Caco-2 (cell line): ENCODE data around the gene ESD. TPM values are rescaled to one million over a fixed set of nuclear protein-coding genes. Genes with fewer than 3 reads are reported as not detected.

ENCODE experiments used
- BruUV-seq: library from RNA; stranded (reverse); fragments of 400-500 nt; replicated peaks from 2 replicates; lab custom pipeline; 2021; lab: Mats Ljungman, UMichigan
- CTCF ChIA-PET: fragments of 300-600 bp; sonication (Branson Sonifier 250); formaldehyde crosslinking; loops from one replicate; lab custom pipeline; 2022; ENCODE audit warnings: antibody characterized with exemption; lab: Charles Lee
- POLR2A ChIA-PET: fragments of 300-600 bp; sonication (Branson Sonifier 250); formaldehyde crosslinking; loops from one replicate; lab custom pipeline; 2022; ENCODE audit warnings: antibody characterized with exemption; lab: Charles Lee
- DNase-seq, 2 experiments: peaks; one replicate each; pipeline versions ENCODE4 v3.0.0 to v3.0.0-alpha.2; 2020 to 2022
- H3K27me3 ChIP-seq: replicated peaks from 2 replicates; pipeline ENCODE4 v1.6.0; 2011; ENCODE audit warnings: low read length; ENCODE audit not compliant: control insufficient read depth, insufficient read depth
- H3K36me3 ChIP-seq: 2 replicates; pipeline ENCODE4 v1.5.1; 2011; ENCODE audit warnings: low read length; ENCODE audit not compliant: control insufficient read depth, insufficient read depth
- H3K4me1 ChIP-seq: fragments of 250-450 bp; sonication (Bioruptor Pico); 2 replicates; pipeline ENCODE4 v1.5.1; 2020; ENCODE audit warnings: mild to moderate bottlenecking
- H3K4me3 ChIP-seq: 2 replicates; pipeline ENCODE4 v1.5.1; 2011; ENCODE audit warnings: low read depth, mild to moderate bottlenecking, control low read depth, low read length
- H3K9me3 ChIP-seq: fragments of 250-450 bp; sonication (Bioruptor Pico); 2 replicates; pipeline ENCODE4 v1.5.1; 2020; ENCODE audit warnings: mild to moderate bottlenecking, moderate library complexity
- H3K27ac Mint-ChIP-seq: one replicate; pipeline ENCODE4 v1.8.0; 2022; ENCODE audit warnings: mixed read lengths; ENCODE audit not compliant: unreplicated experiment
- H3K27me3 Mint-ChIP-seq: one replicate; pipeline ENCODE4 v1.8.0; 2022; ENCODE audit warnings: mixed read lengths; ENCODE audit not compliant: insufficient read depth, unreplicated experiment
- H3K36me3 Mint-ChIP-seq: one replicate; pipeline ENCODE4 v1.8.0; 2022; ENCODE audit warnings: mild to moderate bottlenecking, mixed read lengths; ENCODE audit not compliant: insufficient read depth, unreplicated experiment
- H3K4me1 Mint-ChIP-seq: one replicate; pipeline ENCODE4 v1.8.0; 2022; ENCODE audit warnings: low read depth, mixed read lengths; ENCODE audit not compliant: unreplicated experiment
- H3K4me3 Mint-ChIP-seq: one replicate; pipeline ENCODE4 v1.8.0; 2022; ENCODE audit warnings: mild to moderate bottlenecking, moderate library complexity, mixed read lengths; ENCODE audit not compliant: unreplicated experiment
- H3K9me3 Mint-ChIP-seq: one replicate; pipeline ENCODE4 v1.8.0; 2022; ENCODE audit warnings: mixed read lengths; ENCODE audit not compliant: unreplicated experiment
- intact Hi-C: fragments of 100-400 bp; cut with micrococcal nuclease; formaldehyde crosslinking; loops from one replicate; pipeline ENCODE4 v1.10.0; 2022; ENCODE audit not compliant: unreplicated experiment
- total RNA-seq: library from RNA; stranded (reverse); gene quantifications from 2 replicates; pipeline ENCODE4 v1.2.3, GENCODE V29; 2022
- TF ChIP-seq, protein P1 (sequence below), 2 experiments: fragments of 200-600 bp in 1 of 2; IDR thresholded peaks; 1 replicate in 1 of 2; 2 replicates in 1 of 2; pipeline versions ENCODE4 v1.5.1 to v1.8.0; 2011 to 2022; ENCODE audit warnings: antibody characterized with exemption in 1 of 2, control low read depth in 1 of 2, inconsistent platforms in 1 of 2, low read depth in 1 of 2, low read length in 1 of 2, mild to moderate bottlenecking in 1 of 2, moderate library complexity in 1 of 2; ENCODE audit not compliant: insufficient read depth in 1 of 2, severe bottlenecking in 1 of 2, unreplicated experiment in 1 of 2

Gene ESD
- total RNA-seq, 1 experiment from 2014 or later, result 119 TPM

DNA sequence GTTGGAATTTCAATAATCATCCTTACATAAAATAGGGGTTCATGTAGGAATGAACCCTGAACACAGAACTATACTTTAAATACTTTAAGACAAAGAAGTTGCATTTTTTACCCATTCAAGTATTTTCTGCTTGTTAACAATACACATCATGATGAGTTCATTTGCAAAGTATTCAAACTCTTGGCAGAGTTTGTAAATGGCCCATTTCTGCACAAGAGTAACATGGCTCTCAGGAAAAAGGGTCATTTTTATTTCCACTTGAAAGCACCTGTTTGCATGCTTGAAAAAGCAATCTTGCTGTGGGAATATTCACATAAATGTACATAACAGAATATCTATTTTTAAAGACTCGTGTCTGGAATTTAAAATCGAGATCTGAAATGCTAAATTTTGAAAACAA is 18.1 kb downstream of the ESD start:
- Mint-ChIP-seq H3K27me3 (no peaks in the 10 kb centered on the region), H3K9me3 (no peaks in the 10 kb centered on the region), H3K4me3 (no peak overlapping the region), H3K27ac (no peak overlapping the region), H3K4me1 (no peaks in the 10 kb centered on the region), H3K36me3 (peaks cover 55% of the 10 kb centered on the region)
- no peak overlapping the region for H3K4me3 ChIP-seq
- no peaks in the 10 kb centered on the region for H3K4me1 ChIP-seq
- ChIA-PET CTCF (no interaction called here), POLR2A (no interaction called here)
- DNase-seq, result no peak
- peaks cover 1% of the 10 kb centered on the region; the same call in 1 of the 2 replicates for H3K36me3 ChIP-seq
- intact Hi-C loops, result no loop called here
- BruUV-seq, result no TSS peak
- TF ChIP-seq, protein P1, sequence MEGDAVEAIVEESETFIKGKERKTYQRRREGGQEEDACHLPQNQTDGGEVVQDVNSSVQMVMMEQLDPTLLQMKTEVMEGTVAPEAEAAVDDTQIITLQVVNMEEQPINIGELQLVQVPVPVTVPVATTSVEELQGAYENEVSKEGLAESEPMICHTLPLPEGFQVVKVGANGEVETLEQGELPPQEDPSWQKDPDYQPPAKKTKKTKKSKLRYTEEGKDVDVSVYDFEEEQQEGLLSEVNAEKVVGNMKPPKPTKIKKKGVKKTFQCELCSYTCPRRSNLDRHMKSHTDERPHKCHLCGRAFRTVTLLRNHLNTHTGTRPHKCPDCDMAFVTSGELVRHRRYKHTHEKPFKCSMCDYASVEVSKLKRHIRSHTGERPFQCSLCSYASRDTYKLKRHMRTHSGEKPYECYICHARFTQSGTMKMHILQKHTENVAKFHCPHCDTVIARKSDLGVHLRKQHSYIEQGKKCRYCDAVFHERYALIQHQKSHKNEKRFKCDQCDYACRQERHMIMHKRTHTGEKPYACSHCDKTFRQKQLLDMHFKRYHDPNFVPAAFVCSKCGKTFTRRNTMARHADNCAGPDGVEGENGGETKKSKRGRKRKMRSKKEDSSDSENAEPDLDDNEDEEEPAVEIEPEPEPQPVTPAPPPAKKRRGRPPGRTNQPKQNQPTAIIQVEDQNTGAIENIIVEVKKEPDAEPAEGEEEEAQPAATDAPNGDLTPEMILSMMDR (IDR thresholded peaks at IDR 0.05; ENCODE audit: insufficient read depth in 1 of 2, low read depth in 1 of 2, low read length in 1 of 2, severe bottlenecking in 1 of 2, unreplicated experiment in 1 of 2), result no peak
- H3K9me3 ChIP-seq, result no peaks in the 10 kb centered on the region
- no peaks in the 10 kb centered on the region for H3K27me3 ChIP-seq

DNA sequence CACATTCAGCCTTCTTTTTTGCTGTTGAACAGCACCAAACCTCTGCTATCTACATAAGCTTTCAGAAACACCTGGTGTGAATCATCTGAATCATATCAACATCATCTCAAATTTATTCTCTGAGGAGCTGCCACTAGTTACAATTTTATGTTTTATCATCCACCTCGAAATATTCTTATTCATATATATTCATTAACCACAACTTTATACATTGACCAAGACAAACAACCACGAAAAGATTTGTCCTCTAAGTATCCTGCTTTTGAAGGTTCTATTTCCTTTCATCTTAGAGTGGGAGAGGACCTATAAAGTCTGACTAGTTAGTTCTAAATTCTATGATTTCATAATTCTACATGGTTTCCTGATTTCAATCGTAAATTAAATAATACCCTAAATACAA is 18.9 kb downstream of the ESD start:
- no peak overlapping the region for H3K4me3 Mint-ChIP-seq
- H3K27ac Mint-ChIP-seq, result no peak overlapping the region
- Histone ChIP-seq H3K36me3 (peaks cover 1% of the 10 kb centered on the region; the same call in 1 of the 2 replicates), H3K4me1 (no peaks in the 10 kb centered on the region), H3K9me3 (no peaks in the 10 kb centered on the region), H3K27me3 (no peaks in the 10 kb centered on the region), H3K4me3 (no peak overlapping the region)
- H3K36me3 Mint-ChIP-seq, result peaks cover 59% of the 10 kb centered on the region
- ChIA-PET CTCF (no interaction called here), POLR2A (interaction anchor here (0.7 kb wide), 1 partner anchor 59 kb away, joined by 3 read pairs; no protein-coding TSS in a partner anchor)
- H3K27me3 Mint-ChIP-seq, result no peaks in the 10 kb centered on the region
- H3K4me1 Mint-ChIP-seq, result no peaks in the 10 kb centered on the region
- BruUV-seq, result no TSS peak
- TF ChIP-seq, protein P1 (IDR thresholded peaks at IDR 0.05; ENCODE audit: insufficient read depth in 1 of 2, low read depth in 1 of 2, low read length in 1 of 2, severe bottlenecking in 1 of 2, unreplicated experiment in 1 of 2), result no peak
- intact Hi-C loops, result no loop called here
- no peaks in the 10 kb centered on the region for H3K9me3 Mint-ChIP-seq
- no peak for DNase-seq

DNA sequence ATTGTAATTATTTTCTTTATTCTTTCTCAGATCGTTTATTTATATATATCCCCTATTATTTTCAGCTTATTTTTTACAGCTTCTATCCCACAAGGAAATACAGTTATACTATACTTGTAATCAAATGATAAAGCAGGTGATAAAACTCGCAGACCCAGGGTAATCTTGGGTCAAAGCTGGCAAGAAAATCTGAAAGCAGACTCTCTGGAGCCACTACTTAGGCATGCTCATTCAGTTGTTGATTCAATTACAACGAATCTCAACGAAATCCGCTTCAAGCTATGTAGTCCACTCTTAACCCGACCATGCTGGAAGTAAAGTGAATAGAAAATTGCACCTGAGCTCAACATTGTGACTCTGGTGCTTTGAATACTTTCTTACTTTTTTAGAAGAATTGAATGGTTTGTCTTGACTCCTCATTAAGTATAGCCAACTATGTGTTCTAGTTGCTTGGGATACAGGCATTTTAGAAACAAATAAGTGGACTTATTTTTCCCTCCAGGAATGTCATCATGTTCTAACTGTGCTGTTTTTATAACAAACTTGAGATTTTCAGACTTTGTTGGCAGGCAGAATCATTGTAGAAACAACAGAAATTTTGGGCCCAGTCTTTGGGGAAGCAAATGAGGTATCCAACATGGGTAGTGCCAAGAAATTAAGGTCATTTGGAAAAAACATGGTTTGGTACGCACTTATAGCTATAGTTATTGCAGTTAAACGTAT is 21.4 kb downstream of the ESD start:
- Histone ChIP-seq H3K27me3 (no peaks in the 10 kb centered on the region), H3K4me3 (no peak overlapping the region), H3K36me3 (peaks cover 1% of the 10 kb centered on the region; the same call in 1 of the 2 replicates), H3K4me1 (no peaks in the 10 kb centered on the region), H3K9me3 (no peaks in the 10 kb centered on the region)
- intact Hi-C loops, result loop anchor here (2.0 kb wide), 1 partner anchor 15 kb away; no protein-coding TSS in a partner anchor
- H3K27me3 Mint-ChIP-seq, result no peaks in the 10 kb centered on the region
- TF ChIP-seq, protein P1 (IDR thresholded peaks at IDR 0.05; ENCODE audit: insufficient read depth in 1 of 2, low read depth in 1 of 2, low read length in 1 of 2, severe bottlenecking in 1 of 2, unreplicated experiment in 1 of 2), result no peak
- no peak overlapping the region for H3K4me3 Mint-ChIP-seq
- H3K27ac Mint-ChIP-seq, result no peak overlapping the region
- CTCF ChIA-PET, result interaction anchor here (0.6 kb wide), 1 partner anchor 390 kb away, joined by 3 read pairs; no protein-coding TSS in a partner anchor
- POLR2A ChIA-PET, result no interaction called here
- H3K36me3 Mint-ChIP-seq, result peaks cover 56% of the 10 kb centered on the region
- no peaks in the 10 kb centered on the region for H3K9me3 Mint-ChIP-seq
- BruUV-seq, result no TSS peak
- DNase-seq, result no peak
- H3K4me1 Mint-ChIP-seq, result no peaks in the 10 kb centered on the region
